Stimulated activated CD8-positive, alpha-beta memory T cell treated with anti-CD3 and anti-CD28 coated beads, Interleukin-7, amount 100 ng/mL, for 1 hour (primary cell): ENCODE results near the gene FCHSD2.

ENCODE experiments used
- DNase-seq, 2 donors: peaks; one replicate each; pipeline ENCODE4 v3.0.0-alpha.2; 2020; ENCODE audit warnings: low read depth in 2 of 2

FCHSD2 gene

DNA sequence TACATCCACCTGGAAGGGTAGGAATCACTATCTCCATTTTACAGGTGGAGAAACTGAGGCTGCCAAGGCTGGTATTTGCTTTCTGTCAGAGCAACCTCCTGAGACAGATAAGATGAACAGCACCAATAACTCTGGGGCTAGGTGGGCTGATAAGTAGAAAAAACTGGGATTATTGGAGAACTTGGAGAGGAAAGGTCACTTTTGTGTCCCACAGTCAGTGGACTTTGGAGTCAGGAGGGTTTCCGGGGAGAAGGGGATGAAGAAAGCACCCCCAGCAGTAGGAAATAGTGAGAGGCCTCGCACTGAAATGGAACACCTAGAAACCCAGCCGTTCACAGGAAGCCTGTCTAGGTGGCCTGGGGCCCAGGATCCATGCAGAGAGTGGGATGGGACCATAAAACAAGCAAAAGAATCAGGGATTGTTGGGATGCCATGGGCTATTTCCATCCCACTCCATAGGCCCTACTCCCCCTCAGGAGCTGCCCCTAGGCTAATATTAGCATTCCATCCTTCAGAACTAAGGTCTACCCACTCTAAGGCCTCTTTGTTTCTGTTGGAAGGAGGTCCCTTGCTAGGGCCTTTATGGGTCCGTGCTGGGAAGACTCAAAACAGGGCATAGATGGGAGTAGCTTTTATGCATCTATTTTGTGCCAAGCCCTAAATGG is 31.0 kb upstream of the FCHSD2 start:
- DNase-seq = no peak

DNA sequence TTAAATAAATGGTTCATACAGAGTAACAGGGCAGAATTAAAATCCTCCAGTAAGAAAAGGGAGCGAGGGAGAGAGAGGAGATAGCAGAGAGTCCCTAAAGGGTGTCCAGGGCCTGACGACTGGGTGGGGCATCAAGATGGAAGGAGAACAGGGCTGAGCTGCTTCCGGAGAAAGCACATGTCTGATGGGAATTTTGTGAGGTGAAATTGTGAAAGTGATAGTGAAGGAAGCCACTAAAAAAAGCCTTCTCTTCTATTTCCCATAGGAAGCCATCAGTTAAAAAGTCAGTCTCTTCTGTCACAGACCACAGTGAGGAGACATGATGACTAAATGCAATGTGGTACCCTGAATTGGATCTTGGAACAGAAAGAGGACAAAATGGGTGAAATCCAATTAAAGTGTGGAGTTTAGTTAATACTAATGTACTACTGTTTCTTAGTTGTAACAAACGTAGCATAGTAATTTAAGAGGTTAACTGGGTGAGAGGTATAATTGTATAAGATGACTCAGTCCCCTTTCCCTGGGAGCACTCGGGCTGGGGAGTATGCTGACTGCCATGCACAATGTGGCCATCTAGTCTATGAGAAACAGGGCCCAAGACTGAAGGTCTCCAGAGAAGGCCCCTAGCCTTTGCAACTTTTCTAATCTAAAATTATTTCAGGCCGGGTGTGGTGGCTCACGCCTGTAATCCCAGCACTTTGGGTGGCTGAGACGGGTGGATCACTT is 29.5 kb upstream of the FCHSD2 start:
- no peak for DNase-seq

DNA sequence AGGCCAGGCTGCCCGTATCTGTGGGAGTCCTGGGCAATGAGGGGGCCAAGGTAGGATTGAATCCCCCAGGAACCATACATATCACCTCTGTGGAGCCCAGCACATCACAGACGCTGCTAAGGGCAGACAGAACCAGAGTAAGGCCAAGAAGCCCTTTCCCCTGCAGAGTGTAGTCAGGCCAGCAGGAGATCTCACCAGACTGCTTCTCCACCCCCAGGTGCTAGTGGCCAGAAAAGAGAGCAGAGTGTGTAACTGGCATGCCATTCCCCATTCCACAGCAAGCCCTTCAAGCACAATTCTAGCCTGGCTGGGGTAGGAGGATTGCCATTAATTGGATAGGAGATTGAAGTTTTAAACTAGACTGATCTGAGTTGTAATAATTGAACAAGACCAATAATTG is 28.0 kb upstream of the FCHSD2 start:
- DNase-seq = no peak

DNA sequence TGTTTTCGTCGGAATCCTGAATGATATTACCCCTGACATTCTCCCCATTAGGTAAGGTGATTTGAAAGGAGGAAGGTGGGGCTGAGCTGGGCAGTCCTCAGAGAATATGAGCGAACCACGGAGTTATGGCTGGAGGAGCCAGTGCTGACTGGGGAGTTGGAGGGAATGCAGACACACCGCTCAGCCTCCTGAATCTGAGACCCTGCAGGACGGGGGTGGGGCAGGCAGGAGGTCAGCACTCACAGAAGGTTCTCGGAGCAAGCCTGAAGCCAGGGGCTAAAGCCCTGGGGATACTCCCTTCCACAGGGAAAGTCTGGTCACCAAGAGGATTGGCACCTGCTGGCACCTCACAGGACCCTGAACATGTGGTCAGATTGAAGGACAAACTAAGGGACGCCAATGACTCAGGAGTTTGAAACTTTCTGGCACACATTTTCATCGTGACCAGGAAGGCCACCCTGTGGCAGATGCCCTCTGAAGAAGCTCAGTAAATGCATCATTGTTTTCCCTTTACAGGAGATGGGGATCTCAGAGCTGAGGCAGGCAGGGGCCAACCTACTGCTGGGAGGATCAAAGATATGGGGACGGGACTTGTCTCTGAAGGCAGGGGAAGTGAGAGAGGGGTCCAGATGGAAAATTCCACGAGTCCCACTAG is 26.9 kb upstream of the FCHSD2 start:
- DNase-seq = no peak

- DNase-seq = no peak
Observed at GRCh38 chr11:73167363-73167954, 25.3 kb upstream of the FCHSD2 start.

DNA sequence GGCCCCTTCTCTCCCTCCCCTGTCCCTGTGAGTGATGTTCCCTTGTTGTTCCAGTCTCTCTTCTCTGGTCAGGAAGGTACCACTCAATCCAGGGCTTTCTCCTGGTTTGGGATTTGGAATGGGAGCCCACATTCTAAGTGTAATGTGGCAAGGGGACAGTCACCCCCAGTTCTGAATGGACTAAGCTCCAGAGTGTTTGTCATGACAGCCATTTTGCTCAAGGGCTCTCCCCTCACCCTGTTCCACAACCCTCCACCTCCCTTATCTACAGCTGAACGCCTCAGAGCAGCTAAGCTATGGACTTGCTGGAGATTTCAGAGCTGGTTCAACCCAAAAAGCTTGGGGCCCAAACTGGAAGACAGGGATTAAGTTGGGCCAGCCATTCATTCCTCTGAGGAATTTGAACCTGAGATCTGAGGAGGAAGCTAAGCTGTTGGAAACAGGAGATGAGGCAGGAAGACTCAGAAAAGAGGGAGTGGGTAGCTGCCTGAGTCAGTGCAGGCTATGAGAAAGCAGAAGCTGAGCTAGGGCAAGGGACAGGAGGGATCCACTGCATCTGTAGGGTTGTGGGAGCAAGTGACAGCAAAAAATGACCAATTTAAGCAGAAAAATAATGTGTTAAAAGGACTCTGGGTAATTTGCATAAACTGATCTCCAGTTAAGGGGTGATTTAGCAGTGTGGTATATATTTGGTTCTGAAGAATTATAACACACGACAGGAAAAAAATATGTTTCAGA is 22.9 kb upstream of the FCHSD2 start:
- DNase-seq = no peak

- no peak for DNase-seq
Observed at GRCh38 chr11:73163638-73164174, 21.6 kb upstream of the FCHSD2 start.

DNA sequence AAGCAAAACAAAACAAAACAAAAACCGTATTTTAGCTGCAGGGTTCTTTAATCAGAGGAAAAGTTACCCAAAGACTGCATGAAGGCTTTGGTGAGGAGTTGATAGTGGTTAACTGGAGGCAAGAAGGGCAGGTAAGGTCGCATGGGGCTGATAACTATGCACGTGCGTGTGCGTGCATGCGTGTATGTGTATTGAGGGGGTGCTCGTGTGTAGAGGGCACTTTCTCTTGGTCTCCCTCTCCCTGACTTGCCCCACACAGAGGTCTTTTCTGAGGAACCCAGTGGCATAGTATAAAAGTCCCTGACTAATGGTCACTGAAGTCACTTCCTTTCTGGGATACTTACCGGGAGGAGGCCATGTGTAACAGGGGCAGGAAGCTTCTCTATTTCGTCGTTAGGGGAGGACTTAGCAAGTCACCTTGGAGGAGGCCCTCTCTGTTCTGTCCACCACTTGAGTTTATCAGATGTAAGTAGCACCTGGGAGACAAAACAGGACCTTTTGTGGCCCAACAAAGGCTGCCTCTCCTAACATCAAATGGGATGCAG is 20.1 kb upstream of the FCHSD2 start:
- DNase-seq = no peak

DNA sequence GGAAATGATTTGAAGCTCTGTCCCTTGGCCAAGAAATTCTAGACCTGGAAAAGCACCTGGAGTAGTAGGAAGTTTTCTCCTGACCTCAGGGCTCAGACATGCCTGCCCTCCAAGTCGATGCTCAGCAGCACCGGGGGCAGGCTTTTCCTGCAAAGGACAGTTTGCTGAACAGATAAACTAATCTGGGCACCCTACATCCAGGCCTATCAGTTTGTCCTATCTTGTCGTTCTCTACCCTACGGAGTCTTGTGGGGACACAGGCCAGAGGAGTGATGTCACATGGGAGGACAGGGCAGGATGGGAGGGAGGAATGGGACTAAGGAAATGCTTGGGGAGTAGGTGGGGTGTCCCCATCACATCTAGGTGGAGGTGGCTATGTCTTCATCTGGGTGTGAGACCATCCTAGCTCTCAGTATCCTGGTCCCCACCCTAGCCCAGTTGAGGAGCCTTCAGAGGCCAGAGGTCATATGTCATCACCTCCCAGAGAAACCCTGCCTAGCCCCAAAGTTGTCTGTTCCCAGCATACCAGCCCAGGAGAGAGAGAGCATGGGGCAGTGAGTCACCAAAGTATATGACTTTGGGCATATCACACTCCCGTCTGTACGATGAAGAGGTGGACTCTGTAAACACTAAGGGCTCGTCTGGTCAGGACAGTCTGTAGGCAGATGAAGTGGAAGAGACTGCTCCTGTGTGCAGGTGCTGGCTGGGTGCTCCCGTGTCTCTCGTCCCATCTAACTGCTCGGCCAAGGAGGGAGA is 18.1 kb upstream of the FCHSD2 start:
- no peak for DNase-seq

DNA sequence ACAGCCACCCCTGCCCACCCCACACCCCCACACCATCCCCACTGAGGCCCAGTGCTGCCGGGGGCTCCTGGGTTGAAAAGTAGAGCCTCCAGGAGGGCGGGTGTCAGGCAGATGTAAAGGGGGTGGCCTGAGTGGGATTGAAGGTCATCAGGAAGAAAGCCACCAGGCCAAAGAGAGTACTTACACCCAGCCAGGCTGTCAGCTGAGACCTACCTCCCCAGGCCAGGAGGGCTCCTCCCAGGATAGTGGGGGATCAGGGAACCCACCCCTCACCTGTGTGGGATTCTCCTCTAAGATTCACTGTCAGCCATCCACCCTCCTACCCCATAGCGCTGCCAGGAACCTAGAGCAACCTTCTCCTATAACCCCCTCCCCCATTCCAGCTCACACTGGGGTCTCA is 17.2 kb upstream of the FCHSD2 start:
- no peak for DNase-seq

GRCh38 chr11:73158356-73159051 is 16.4 kb upstream of the FCHSD2 start:
- DNase-seq = no peak

DNA sequence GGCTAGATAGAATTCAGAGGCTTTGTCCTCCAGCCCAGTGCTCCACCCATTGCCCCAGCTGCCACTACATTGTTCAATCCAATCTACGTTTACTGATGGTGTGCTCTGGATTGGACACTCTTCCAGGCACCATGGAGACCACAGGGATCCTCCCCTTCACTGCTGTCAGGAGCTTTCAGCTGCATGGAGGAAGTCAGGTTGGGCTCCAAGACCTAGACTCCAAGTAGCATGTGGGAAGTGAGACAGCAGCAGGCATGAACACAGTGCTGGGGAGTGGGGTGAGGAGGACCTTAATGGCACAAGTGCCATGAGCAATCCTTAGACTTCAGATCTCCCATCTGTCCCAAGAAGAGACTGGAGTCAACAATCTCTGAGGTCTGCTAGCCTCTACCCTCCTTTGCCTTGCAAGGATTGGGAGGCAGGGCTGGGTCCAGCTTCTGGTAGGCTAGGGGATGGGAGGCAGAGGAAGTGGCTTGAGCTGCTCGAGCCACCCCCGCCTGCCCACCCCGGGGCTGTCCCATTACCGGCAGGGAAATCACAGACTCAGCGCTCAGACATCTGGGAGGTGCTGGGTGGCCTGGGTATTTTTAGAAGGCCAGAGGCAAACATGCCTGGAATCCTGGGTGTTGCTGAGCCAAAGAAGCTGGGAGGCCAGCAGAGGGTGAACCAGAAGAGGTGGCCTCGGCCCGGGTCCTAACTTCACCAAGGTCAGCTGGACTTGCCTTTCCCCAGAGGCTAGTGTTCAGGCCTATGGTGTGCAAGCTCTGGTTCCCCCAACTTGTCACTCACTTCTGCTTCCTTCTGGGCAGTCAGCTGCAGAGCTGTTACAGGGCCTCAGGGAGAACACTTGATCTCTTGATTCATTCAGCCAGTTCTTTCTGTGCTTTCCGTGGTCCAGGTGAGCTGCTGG is 15.2 kb upstream of the FCHSD2 start:
- no peak for DNase-seq

DNA sequence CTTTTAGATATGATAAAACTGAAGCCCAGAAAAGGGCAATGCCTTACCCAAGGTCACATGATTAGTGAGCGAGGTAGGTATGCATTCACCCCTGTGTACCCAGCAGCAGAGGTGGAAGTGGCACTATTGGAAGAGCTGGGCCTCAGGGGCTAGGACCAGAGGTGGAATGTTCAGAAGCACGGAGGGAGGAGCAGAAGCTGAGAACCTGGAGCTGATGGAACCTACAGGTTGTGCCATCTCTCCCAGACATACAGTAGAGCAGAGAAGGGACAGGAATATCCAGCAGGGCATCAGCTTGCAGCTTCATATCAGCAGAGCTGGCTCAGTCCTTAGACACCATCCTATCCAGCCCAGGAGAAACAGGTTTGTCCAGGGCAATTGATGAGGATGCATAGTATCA is 14.6 kb upstream of the FCHSD2 start:
- DNase-seq = no peak

GRCh38 chr11:73156114-73156513 is 14.0 kb upstream of the FCHSD2 start:
- DNase-seq = no peak

DNA sequence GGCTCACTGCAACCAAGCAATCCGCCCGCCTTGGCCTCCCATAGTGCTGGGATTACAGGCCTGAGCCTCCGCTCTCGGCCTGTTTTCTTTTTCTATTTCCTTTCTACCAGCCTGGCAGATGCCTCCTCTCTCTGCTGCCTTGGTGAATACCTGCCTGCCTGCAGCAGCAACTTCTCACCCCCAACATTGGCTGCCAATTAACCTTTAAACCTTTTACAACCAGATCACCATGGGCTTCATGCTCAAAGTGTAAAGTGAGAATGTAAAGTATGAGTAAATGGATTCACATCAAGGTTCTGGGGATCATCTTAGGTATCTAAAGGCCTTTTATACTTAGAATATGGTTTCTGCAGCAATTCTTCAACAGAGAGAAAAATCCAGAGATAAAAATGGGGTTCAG is 13.0 kb upstream of the FCHSD2 start:
- DNase-seq = no peak

DNA sequence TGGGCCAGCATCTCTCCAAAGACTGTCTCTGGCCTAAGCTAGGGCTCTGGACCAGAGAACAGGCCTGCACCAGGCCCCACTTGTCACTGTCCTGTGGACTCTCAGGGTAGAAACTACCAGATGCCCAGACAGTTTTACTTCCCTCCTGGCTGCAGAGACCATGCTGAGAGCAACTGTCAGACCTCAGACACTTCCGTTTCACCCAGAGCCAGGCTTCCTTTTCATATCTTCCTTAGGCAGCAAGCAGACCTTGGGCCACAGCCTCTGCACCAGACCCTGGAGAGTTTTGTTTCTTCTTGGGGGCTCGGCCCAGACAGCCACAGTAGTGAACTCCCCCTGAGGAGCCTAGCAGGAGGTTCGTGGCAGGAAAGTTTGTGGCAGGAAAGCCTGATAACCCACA is 12.1 kb upstream of the FCHSD2 start:
- DNase-seq = no peak

GRCh38 chr11:73152861-73153483 is 10.9 kb upstream of the FCHSD2 start:
- no peak for DNase-seq

DNA sequence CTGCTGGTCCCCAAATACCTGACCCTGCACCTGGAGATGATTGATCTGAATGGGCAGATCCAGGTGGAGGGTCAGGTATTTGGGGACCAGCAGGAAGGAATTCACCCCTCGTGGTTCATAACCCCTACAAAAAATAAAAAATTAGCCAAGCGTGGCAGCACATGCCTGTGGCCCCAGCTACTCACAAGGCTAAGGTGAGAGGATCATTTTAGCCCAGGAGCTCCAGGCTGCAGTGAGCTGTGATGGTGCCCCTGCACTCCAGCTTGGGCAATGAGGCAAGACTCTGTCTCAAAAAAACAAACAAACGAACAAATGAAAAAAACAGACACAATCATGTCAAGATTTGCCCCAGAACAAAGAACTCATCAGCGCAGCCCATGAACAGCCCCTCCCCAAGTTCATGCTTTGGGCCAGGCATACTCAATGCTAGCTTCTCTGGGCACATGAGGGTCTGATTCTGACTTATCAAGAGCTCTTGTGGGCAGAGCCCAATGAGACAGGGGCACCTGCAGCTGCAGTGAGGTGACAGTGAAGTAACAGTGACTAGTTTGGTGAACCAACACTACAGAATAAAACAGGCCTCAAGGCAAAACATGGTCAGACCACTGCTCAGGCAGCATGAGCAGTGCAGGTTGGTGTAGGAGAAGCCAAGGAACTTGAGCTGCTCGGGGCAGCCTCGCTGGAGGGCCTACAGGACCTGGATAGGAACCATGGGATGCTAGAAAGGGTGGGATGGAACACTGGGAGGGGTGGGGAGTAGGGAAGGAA is 10.2 kb upstream of the FCHSD2 start:
- DNase-seq = no peak
